ENCODE results near the gene TSN. TPM values are rescaled to one million over a fixed set of nuclear protein-coding genes. Genes with fewer than 3 reads are reported as not detected.

TSN gene
- total RNA-seq, 1 donor from 2014 or later = 64.1 TPM

- no peak overlapping the region for H3K4me3 ChIP-seq (ENCODE audit: low read depth, low read length)
- peak; percentile 32 for TF ChIP-seq CTCF (IDR thresholded peaks at IDR 0.05; ENCODE audit: insufficient read depth, low read length, poor library complexity, severe bottlenecking)
- no peak for DNase-seq (ENCODE audit: low read depth)
- no peaks in the 10 kb centered on the region for H3K27me3 ChIP-seq (ENCODE audit: control insufficient read depth, insufficient read depth, low read length)
- no peaks in the 10 kb centered on the region for H3K36me3 ChIP-seq (ENCODE audit: control insufficient read depth, insufficient read depth, low read length)
Observed at GRCh38 chr2:121748202-121748601, 7.2 kb upstream of the TSN start.

GRCh38 chr2:121754851-121755236 lies 607 bp upstream of the TSN start:
- no peaks in the 10 kb centered on the region for H3K36me3 ChIP-seq (ENCODE audit: control insufficient read depth, insufficient read depth, low read length)
- TF ChIP-seq CTCF (IDR thresholded peaks at IDR 0.05; ENCODE audit: insufficient read depth, low read length, poor library complexity, severe bottlenecking) = no peak
- H3K27me3 ChIP-seq (ENCODE audit: control insufficient read depth, insufficient read depth, low read length) = no peaks in the 10 kb centered on the region
- DNase-seq (ENCODE audit: low read depth) = no peak
- peak overlapping the region; percentile 90 for H3K4me3 ChIP-seq (ENCODE audit: low read depth, low read length)

GRCh38 chr2:121764681-121765228 lies 9.3 kb downstream of the TSN start:
- no peak for TF ChIP-seq CTCF (IDR thresholded peaks at IDR 0.05; ENCODE audit: insufficient read depth, low read length, poor library complexity, severe bottlenecking)
- no peak for DNase-seq (ENCODE audit: low read depth)
- Histone ChIP-seq H3K27me3 (ENCODE audit: control insufficient read depth, insufficient read depth, low read length) (no peaks in the 10 kb centered on the region), H3K4me3 (ENCODE audit: low read depth, low read length) (no peak overlapping the region), H3K36me3 (ENCODE audit: control insufficient read depth, insufficient read depth, low read length) (no peaks in the 10 kb centered on the region)

- Histone ChIP-seq H3K36me3 (ENCODE audit: control insufficient read depth, insufficient read depth, low read length) (no peaks in the 10 kb centered on the region), H3K27me3 (ENCODE audit: control insufficient read depth, insufficient read depth, low read length) (no peaks in the 10 kb centered on the region), H3K4me3 (ENCODE audit: low read depth, low read length) (no peak overlapping the region)
- TF ChIP-seq CTCF (IDR thresholded peaks at IDR 0.05; ENCODE audit: insufficient read depth, low read length, poor library complexity, severe bottlenecking) = no peak
- no peak for DNase-seq (ENCODE audit: low read depth)
Observed at GRCh38 chr2:121766624-121767023, 11.2 kb downstream of the TSN start.

GRCh38 chr2:121768143-121768755 lies 12.8 kb downstream of the TSN start:
- Histone ChIP-seq H3K36me3 (ENCODE audit: control insufficient read depth, insufficient read depth, low read length) (no peaks in the 10 kb centered on the region), H3K4me3 (ENCODE audit: low read depth, low read length) (no peak overlapping the region), H3K27me3 (ENCODE audit: control insufficient read depth, insufficient read depth, low read length) (no peaks in the 10 kb centered on the region)
- TF ChIP-seq CTCF (IDR thresholded peaks at IDR 0.05; ENCODE audit: insufficient read depth, low read length, poor library complexity, severe bottlenecking) = no peak
- DNase-seq (ENCODE audit: low read depth) = no peak
